GM21526 (cell line): Measurements from ENCODE around the gene KRT79.

Experiments
- ATAC-seq: cut with Tn5 transposase; IDR thresholded peaks from one replicate; pipeline ENCODE4 v1.9.1; 2021; ENCODE audit warnings: moderate library complexity; ENCODE audit not compliant: unreplicated experiment, low FRiP score

Gene KRT79

DNA sequence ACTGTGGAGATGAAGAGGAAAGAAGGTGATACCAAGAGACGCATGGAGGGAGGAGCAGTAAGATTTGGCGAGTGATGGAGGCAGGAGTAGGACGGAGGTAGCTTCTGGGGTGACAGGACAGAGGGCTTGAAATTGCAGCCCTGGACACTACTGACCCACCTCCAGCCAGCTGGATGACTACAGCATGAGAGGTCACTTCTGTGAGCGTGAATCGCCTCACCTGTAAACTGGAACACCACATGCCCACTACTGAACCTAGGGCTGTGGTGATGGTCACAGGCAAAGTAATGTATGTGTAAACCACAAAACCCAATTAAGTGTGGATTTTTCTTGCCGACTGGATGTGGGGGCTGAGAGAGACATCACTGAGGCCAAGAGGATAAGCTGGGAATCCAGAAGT is 13.6 kb downstream of the KRT79 start:
- no peak for ATAC-seq

DNA sequence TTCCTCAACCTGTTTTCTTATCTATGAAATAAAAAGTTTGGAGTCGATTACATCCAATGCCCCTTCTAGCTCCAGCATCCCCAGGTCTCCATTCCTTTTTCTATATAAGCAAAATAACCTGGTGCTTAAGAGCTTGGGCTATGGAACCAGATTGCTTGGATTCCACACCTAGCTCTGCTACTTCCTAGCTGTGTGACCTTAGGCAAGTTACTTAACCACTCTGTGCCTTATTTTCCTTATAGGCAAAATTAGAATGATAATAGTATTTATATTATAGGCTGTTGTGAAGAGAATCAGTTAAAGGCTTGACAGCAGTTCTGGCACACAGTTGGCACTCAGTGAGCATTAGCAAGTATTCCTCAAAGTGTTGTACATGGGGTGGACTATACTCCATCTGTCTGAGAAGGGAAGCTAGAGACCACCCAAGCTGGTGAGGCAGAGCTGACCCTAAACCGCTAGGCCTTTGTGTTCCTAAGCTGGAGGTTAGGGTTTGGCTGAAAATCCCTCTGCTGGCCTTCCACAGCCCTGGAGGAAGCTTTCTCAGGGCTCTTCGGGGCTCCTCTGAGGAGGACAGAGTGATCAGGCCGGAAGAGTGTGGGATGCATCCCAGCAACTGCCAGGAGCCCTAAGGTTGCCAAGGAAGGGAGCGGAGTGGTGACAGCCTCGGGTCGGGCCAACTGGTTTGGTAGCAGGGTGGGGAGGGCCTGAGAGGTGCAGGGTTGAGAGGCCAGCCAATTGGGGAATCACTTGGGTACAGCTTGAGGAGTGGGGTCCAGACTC is 14.2 kb downstream of the KRT79 start:
- ATAC-seq, result no peak

DNA sequence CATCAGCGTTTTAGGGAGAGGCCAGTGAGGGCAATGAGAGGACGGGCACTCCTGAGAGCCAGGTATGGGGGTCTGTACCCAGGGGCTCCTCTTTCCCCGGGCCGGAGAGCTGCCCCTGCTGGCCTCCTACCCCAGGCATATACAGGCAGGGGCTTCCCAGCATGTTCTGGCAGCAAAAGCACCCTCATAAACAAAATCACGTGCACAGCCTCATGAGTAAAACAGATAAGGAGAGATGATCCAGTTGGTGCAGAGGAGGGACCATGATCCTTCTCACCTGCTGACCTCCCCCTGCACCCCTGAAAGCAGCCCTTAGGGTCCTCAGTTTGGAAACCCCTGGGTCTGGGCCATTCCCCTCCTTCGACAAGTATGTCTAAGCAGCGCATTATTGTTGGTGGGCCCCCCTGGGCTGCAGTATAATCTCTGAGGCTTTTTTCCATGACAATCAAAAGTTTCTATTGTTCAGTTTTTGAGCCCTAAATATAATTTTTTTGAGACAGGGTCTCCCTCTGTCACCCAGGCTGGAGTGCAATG is 15.2 kb downstream of the KRT79 start:
- no peak for ATAC-seq

DNA sequence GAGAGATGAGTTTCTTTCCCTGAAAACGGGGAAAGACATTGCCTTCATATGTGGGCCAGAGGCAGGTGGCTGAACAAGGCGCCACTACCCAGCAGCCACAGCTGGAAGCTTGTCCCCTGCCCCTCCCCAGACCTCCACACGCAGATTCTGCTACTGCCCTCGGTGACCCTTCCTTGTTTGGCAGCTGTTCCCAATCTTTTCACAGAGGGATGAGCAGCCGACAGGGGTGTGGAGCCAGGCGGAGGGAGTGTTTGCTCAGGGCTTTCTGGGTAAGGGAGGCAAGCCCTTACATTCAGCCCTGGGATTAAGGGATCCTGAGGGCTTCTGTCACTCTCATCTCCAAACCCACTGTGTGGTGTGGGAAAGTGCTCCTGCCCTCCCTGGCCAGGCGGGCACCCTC is 15.7 kb downstream of the KRT79 start:
- no peak for ATAC-seq

DNA sequence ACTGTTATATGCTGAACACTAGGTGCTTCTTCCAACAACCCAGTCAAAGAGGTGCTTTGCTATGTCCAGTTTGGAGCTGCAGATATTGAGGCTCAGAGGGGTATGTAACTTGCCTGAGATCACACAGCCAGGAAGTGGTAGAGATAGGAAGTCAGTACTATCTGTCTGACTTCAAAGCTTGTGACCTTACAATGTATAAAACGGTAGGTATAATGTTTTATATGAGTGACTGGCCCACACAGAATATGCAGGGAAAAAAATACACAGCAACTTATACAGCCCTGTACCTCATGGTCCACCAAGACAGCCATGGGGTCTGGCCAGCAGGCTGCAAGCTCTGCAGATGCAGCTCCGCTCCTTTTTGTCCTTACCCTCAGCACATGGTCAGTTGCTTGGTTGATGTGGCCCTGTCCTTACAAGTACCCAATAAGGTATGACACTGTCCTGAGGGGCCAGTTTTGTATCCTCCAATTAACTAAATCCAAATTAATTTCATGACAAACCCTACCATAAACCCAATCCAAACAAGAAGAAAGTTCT is 16.3 kb downstream of the KRT79 start:
- ATAC-seq, result no peak

DNA sequence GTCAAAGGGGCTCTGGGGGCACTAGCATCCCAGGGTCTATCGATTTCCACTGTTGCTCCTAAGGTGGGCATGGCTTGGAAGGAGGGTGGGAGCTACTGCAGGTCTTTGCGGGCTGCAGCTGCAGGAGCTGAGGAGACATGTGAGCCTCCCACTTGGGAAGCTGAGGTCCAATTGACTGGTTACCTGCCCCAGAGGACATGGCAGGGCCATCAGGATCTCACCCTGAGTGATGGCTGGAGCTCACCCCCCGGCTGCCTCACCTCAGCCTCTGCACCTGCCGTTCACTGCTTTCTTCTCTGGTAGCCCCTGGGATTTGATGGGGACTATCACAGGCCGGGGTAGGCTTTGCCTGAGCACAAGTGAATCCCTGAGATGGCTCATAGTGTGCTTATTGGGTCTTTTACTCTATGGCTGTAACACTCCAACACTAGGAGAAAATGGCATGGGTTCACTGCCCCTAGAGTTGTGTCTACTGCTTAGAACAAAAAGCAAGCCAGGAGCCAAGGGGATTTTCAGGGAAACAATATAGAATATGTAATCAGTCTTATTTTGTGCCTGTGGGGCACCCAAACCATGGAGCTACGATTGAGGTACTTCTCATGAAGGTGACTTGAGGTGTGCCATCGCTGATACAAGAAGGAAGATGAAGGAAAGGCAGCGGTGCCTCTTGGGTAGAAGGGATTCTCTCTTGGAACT is 17.0 kb downstream of the KRT79 start:
- no peak for ATAC-seq

DNA sequence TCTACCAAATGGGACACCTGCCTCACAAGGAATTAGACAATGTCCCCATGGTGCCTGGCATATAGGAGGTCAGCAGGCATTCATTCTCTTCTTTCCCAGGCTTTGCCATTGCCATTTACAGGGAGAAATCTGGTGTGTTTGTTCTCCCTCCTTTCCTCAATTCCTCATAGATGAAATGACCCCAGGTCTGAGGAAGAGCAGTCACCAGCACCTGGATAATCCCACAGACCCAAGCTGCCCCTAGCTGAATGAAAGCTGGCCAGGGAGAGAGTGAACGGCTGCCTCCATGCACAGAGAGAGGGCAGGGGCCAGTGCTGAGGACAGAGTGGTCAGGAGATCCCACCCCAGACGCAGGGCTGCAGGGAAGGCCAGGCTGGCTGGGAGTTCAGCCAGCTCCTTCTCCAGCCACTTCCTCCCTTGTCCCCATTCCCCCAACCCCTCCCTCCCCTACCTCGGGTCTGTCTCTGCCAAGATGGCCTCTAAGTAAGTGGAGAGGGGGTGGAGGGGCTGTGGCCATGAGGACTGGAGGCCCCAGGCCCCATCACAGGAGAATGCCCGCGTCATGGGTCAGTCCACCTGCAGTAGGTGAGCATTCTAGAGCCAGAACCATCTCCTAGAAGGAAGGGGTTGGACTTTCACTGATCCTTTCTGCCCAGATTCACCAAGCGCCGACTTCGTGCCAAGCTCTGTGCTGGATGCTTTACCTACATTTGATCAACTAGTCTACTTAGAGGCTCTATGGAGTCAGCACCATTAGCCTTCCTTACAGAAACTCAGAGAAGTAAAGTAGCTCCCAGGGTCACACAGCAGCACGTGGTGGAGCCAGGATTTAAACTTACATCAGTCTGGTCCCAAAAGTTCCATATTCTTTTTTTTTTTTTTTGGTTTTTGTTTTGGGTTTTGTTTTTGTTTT is 18.2 kb downstream of the KRT79 start:
- ATAC-seq, result no peak

DNA sequence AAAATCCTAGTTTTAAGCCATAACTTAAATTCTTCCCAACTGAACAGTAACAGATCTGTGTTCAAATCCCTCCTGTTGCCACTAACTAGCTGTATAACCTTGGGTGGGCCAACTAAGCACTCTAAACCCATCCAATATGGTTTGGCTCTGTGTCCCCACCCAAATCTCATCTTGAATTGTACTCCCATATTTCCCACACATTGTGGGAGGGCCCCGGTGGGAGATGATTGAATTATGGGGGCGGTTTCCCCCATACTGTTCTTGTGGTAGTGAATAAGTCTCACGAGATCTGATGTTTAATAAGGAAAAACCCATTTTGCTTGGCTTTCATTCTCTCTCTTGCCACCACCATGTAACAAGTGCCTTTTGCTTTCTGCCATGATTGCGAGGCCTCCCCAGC is 18.9 kb downstream of the KRT79 start:
- no peak for ATAC-seq

DNA sequence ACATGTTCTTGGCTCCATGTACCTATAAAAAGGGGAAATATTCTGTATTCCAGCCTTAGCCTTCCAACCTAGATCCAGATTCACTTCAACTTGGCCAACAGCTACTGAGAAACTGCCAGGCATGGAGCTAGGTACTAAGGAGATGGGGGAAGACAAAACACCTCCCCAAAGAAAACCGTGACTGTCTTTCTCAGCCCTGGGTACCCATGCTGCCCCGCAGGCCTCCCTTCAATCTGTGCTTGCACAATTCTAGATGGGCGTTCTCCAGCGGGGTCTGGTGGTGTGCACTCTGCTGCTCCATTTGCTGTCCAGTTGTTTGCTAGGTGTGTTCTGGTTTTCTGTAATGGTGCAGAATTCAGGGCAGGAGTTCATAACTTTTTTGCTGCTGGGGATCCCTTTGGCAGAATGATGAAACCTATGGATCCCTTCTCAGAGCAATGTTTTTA is 19.4 kb downstream of the KRT79 start:
- no peak for ATAC-seq

DNA sequence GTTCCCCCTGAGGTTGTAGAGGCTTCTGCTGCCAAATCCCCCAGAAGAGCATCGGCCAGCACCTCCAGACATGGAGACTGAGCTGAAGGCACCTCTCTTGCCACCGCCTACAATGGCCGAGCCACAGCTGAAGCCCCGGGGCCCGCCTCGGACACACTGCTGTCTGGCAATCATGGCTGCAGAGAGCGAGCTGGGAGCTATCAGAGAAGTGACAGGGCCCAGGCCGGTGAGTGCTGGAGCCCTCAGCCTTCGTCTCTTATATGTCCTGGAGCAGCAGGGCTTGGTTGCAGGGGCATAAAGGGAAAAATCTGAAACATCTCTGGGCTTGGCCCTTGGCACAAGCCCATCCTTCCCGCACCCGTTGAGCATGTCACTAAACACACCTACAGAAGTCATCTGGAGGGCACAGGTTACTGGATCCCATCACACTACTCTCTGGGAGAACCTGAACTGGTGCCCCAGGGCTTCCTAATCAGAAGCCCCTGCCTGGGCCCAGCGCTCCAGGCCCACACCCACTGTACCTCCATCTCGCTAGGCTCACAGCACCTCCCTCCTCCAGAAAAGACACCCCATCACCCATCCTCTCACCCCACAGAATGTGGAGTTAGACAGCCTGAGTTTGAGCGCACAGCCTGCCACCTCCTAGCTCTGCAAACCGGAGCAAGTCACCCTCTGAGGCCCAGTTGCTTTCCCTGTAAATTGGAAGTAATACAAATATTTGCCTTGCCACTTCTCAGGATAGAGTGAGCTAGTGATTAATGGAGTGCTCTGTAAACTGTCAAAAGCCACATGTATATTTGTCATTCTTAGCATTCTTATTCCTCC is 20.0 kb downstream of the KRT79 start, which contains the start of gene KRT4:
TSS of gene KRT4 (minus strand) at position 232 of the 825 bp plus-strand sequence. CDS start at position 174, 58 bp downstream.
- ATAC-seq, result no peak

DNA sequence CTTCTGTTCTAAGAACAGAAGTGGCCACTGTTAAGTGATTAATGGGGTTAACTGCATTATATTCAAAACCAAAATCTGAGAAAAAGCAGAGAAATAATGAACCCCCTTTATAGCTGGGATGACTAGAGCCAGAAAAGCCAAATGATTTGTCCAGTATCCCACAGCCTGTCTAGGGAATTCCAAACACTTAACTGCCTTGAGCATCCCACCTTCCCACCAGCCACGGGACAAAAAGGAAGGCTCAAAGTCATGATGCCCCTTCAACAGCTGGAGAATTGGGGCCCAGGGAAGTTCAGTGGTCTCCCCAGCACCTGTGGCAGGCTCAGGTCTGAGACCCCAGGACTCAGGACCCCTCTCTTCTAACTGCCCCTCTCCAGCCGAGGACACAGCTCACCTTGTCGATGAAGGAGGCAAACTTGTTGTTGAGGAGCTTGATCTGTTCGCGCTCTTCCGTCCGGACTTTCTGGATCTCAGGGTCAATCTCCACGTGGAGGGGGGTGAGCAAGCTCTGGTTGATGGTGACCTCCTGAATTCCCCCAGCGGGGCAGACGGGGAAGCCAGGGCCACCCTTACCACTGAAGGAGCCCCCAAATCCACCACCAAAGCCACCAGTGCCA is 20.8 kb downstream of the KRT79 start:
- ATAC-seq, result no peak

DNA sequence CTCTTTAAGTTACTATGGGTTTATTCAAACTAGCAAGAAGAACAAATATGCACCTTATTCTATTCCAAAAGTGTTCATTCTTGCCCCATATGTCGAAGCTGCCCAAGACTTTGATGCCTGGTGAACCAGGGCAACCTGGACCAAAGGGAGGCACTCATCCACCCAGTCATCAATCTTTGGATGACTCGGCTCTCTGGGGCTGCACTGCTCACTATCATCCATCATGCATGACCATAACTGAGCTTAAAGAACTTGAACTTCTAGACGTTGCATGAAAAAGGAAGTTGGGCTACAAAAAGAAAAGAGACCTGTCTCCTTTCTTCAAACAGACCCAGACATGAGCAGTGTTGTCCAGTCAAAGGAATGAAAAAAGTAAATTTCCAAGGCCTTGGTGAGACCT is 21.4 kb downstream of the KRT79 start:
- no peak for ATAC-seq

DNA sequence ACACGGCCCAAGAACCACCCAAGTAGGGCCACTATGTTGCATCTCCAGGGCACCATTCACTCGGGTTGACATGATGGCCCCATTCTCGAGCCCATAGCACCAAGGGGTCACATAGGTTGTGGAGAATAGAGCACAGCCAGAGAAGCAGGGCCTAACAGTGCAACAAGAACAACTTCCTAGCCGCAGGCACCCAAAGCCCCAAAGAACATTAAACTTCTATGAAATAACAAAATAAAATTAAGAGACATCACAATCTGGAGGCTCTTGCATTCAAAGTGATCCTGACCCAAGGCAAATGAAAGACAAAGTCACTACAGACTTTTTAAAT is 22.1 kb downstream of the KRT79 start:
- no peak for ATAC-seq

DNA sequence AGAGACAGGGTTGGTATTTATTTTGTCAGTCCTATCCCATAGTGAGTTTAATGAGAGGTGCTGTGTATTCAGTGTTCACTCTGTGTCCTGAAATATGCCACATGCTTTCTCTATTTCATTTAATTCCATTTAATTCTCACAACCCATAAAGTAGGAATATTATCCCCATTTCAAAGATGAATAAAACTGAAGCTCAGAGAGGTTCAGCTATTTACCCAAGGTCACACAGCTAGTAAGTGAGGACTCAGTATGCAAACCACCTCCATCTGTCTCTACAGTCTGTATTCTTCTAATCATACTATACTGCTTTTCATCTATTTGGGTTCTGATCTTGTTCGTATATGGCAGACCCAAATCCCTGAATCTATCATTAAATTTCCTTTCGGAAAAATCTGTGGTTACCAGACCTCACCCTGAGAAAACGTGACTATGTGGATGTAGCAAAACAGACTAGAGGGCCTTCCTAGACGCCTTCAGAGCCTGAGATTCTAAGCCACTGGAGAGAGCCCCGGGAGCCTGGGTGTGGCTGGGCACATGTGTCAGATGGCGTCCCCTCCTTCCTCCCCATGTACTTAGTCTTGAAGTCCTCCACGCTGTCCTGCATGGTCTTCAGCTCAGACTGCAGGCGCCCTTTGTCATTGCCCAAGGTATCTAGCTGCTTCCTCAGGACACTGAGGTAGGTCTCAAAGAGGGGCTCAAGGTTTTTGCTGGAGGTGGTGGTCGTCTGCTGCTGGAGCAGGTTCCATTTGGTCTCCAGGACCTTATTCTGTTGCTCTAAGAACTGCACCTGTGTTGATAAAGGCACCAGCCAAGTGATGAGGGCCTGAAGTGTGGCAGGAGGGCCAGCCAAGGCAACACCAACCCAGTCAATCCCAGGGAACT is 22.7 kb downstream of the KRT79 start:
- no peak for ATAC-seq

DNA sequence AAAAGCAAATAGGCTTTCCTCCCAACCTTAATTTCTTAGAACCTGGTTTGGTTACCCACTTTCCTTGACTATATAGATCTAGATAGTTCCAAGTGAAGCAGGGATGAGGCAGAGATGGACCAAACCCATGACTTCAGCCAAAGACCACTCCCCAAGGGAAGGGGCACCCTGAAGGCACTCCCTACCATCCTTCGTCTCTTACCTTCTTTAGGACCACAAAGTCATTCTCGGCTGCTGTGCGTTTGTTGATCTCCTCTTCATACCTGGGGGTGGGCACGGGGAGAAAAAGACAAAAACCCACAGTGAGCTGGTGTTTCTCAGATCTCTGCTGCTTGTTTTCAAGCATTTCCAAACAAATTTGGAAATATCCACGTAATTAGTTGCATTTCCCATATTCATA is 23.6 kb downstream of the KRT79 start:
- no peak for ATAC-seq

DNA sequence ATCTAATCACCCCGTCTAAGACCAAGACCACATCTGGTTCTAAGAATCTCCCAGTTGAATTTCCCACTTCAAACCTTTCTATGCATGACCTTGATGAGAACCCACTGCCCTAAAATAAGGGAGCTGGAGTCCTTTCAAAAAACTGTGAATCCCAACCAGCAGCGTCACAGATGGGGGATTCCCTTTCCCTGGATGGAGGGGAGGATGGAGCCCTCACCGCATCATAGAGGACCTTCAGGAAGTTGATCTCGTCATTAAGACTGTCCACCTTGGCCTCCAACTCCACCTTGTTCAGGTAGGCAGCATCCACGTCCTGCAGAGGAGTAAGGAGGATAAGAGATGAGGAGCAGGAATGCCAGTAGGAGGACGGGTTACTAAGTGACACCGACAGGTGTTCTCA is 24.9 kb downstream of the KRT79 start:
- no peak for ATAC-seq

DNA sequence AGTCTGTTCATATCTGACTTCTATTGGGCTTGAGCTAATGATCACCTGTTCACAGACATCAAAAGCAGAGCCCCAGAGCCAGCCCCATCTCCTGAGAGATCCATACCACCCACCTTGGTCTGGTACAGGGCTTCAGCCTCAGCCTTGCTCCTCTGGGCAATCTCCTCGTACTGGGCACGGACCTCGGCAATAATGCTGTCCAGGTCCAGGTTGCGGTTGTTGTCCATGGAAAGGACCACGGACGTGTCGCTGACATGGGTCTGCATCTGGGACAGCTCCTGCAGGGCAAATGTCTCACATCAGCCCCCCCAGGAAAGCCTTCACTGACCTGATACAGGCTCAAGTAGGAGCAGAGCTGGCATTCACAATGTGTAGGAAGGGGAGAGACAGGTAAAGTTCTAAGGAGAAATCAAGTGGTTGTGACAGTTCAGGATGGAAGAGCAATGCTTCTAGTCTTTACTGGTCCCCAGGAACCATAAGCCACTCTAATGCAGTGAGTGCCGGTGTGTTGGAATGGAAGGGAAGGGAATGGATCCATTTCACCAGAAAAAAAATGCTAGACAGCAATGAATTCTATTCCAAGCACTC is 25.4 kb downstream of the KRT79 start:
- no peak for ATAC-seq
